ENCODE data around the gene FGD4. TPM values are rescaled to one million over a fixed set of nuclear protein-coding genes. Genes with fewer than 3 reads are reported as not detected.

Gene FGD4
- total and polyA plus RNA-seq, 2 donors (not counting 3 experiments of a cell fraction or from before 2014, with no cell fraction given): 6.6 to 44.7 TPM

DNA sequence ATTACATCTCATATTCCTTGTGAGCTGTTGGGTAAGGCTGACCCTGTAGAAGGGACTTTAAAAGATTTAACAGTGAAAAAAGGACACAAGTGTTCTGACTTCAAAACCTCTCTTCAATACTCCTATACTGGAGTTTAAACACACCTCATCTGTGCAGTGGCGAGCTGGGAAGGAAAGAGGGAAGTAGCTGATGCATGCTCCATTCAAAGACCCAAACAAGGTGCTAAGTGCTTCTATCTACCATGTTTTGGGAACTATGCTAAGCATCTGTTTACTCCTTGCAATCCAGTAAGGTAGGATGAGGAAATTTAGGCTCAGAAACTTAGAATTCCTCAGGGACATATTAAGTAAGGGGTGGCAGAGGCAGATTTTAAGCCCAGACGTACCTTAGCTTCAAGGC lies 263.3 kb downstream of the FGD4 start:
- dilution Hi-C loops (cut with MboI; ENCODE audit: extremely low pct_ligation_motif_present, low sequenced_read_pairs) (no loop called here), intact Hi-C loops (cut with micrococcal nuclease) (no loop called here)
- DNase-seq (ENCODE audit: low read depth, low spot score) (no peak), FAIRE-seq (no peak)
- Histone ChIP-seq H3K27ac (ENCODE audit: insufficient read depth, low read depth, low read length) (no peak overlapping the region), H3K4me1 (ENCODE audit: control insufficient read depth, extremely low read depth, insufficient read depth, low read length) (no peaks in the 10 kb centered on the region), H3K36me3 (ENCODE audit: control insufficient read depth in 2 of 2, extremely low read depth in 1 of 2, insufficient read depth in 2 of 2, low read length in 2 of 2) (no peaks in the 10 kb centered on the region), H3K9me1 (replicated peaks; ENCODE audit: control insufficient read depth, extremely low read depth, insufficient read depth, low read length) (no peaks in the 10 kb centered on the region), H3K4me2 (ENCODE audit: insufficient read depth, low read length) (no peak overlapping the region), H2AFZ (ENCODE audit: low read depth, low read length) (no peak overlapping the region), H3K9me3 (replicated peaks; ENCODE audit: control insufficient read depth, insufficient read depth, low read length) (no peaks in the 10 kb centered on the region), H3K79me2 (ENCODE audit: control insufficient read depth, insufficient read depth, low read length) (no peaks in the 10 kb centered on the region), H3K9ac (replicated peaks; ENCODE audit: extremely low read depth, insufficient read depth, low read length) (no peak overlapping the region), H3K4me3 (replicated peaks in 1 of 3; ENCODE audit: insufficient read depth in 1 of 3, low read depth in 1 of 3, low read length in 3 of 3) (no peak overlapping the region), H3K27me3 (ENCODE audit: control insufficient read depth in 2 of 2, insufficient read depth in 2 of 2, low read length in 2 of 2) (no peaks in the 10 kb centered on the region), H4K20me1 (replicated peaks; ENCODE audit: control insufficient read depth, extremely low read depth, insufficient read depth, low read length) (no peaks in the 10 kb centered on the region)
- BruUV-seq (replicated peaks): no TSS peak
- POLR2A ChIA-PET: no interaction called here
- TF ChIP-seq, protein P1, sequence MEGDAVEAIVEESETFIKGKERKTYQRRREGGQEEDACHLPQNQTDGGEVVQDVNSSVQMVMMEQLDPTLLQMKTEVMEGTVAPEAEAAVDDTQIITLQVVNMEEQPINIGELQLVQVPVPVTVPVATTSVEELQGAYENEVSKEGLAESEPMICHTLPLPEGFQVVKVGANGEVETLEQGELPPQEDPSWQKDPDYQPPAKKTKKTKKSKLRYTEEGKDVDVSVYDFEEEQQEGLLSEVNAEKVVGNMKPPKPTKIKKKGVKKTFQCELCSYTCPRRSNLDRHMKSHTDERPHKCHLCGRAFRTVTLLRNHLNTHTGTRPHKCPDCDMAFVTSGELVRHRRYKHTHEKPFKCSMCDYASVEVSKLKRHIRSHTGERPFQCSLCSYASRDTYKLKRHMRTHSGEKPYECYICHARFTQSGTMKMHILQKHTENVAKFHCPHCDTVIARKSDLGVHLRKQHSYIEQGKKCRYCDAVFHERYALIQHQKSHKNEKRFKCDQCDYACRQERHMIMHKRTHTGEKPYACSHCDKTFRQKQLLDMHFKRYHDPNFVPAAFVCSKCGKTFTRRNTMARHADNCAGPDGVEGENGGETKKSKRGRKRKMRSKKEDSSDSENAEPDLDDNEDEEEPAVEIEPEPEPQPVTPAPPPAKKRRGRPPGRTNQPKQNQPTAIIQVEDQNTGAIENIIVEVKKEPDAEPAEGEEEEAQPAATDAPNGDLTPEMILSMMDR (IDR thresholded peaks at IDR 0.05; ENCODE audit: extremely low read depth in 1 of 2, insufficient read depth in 1 of 2, low read depth in 1 of 2, low read length in 2 of 2): no peak
- TF ChIP-seq POLR2AphosphoS5 (IDR thresholded peaks at IDR 0.05; ENCODE audit: insufficient read depth, low read depth, low read length): no peak
- no peak for TF ChIP-seq POLR2A (IDR thresholded peaks at IDR 0.05; ENCODE audit: low read depth, low read length)
- TF ChIP-seq EZH2 (IDR thresholded peaks at IDR 0.05; ENCODE audit: borderline replicate concordance, low read depth, low read length, severe bottlenecking): no peak
- no peak for TF ChIP-seq FOS (IDR thresholded peaks at IDR 0.05; ENCODE audit: borderline replicate concordance, insufficient read depth, low read length)
- CTCF ChIA-PET: interaction anchor here (1.0 to 3.8 kb wide), 4 partner anchors 10 to 297 kb away, joined by 3 to 13 read pairs (median 4); no protein-coding TSS in a partner anchor

DNA sequence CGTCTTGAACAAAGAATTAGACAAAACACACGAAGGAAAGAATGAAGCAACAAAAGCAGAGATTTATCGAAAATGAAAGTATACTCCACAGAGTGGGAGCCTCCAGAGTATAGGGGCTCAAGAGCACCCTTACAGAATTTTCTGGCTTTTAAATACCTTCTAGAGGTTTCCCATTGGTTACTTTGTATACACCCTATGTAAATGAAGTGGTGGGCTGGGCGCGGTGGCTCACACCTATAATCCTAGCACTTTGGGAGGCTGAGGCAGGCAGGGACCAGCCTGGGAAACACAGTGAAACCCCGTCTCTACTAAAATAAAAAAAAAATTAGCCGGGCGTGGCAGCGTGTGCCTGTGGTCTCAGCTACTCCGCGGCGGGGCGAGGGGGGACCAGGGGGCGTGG lies 266.7 kb downstream of the FGD4 start:
- no peaks in the 10 kb centered on the region for H3K36me3 ChIP-seq (ENCODE audit: control insufficient read depth in 2 of 2, extremely low read depth in 1 of 2, insufficient read depth in 2 of 2, low read length in 2 of 2)
- FAIRE-seq (no peak), DNase-seq (ENCODE audit: low read depth, low spot score) (no peak)
- no peaks in the 10 kb centered on the region for H3K27me3 ChIP-seq (ENCODE audit: control insufficient read depth in 2 of 2, insufficient read depth in 2 of 2, low read length in 2 of 2)
- no peaks in the 10 kb centered on the region for H4K20me1 ChIP-seq (replicated peaks; ENCODE audit: control insufficient read depth, extremely low read depth, insufficient read depth, low read length)
- TF ChIP-seq MYC (IDR thresholded peaks at IDR 0.05; ENCODE audit: low read depth, low read length): no peak
- TF ChIP-seq JUN (IDR thresholded peaks at IDR 0.05; ENCODE audit: borderline replicate concordance, insufficient read depth, insufficient read length, low read depth): no peak
- no peak for TF ChIP-seq POLR2A (IDR thresholded peaks at IDR 0.05; ENCODE audit: low read depth, low read length)
- TF ChIP-seq, protein P1 (IDR thresholded peaks at IDR 0.05; ENCODE audit: extremely low read depth in 1 of 2, insufficient read depth in 1 of 2, low read depth in 1 of 2, low read length in 2 of 2): no peak
- no peak for TF ChIP-seq FOS (IDR thresholded peaks at IDR 0.05; ENCODE audit: borderline replicate concordance, insufficient read depth, low read length)
- TF ChIP-seq, protein P2, sequence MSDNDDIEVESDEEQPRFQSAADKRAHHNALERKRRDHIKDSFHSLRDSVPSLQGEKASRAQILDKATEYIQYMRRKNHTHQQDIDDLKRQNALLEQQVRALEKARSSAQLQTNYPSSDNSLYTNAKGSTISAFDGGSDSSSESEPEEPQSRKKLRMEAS (IDR thresholded peaks at IDR 0.05; ENCODE audit: insufficient read depth, insufficient read length): no peak
- no peak for TF ChIP-seq GATA2 (IDR thresholded peaks at IDR 0.05; ENCODE audit: insufficient read depth, insufficient read length, low read depth, low read length)
- TF ChIP-seq POLR2AphosphoS5 (IDR thresholded peaks at IDR 0.05; ENCODE audit: insufficient read depth, low read depth, low read length): no peak
- no peak for TF ChIP-seq EZH2 (IDR thresholded peaks at IDR 0.05; ENCODE audit: borderline replicate concordance, low read depth, low read length, severe bottlenecking)
- H3K9me1 ChIP-seq (replicated peaks; ENCODE audit: control insufficient read depth, extremely low read depth, insufficient read depth, low read length): no peaks in the 10 kb centered on the region
- BruUV-seq (replicated peaks): no TSS peak
- H3K9ac ChIP-seq (replicated peaks; ENCODE audit: extremely low read depth, insufficient read depth, low read length): no peak overlapping the region
- intact Hi-C loops (cut with micrococcal nuclease) (no loop called here), dilution Hi-C loops (cut with MboI; ENCODE audit: extremely low pct_ligation_motif_present, low sequenced_read_pairs) (no loop called here)
- no peak overlapping the region for H3K4me3 ChIP-seq (replicated peaks in 1 of 3; ENCODE audit: insufficient read depth in 1 of 3, low read depth in 1 of 3, low read length in 3 of 3)
- POLR2A ChIA-PET: interaction anchor here (0.6 kb wide), 1 partner anchor 484 kb away, joined by 4 read pairs; no protein-coding TSS in a partner anchor
- H3K9me3 ChIP-seq (replicated peaks; ENCODE audit: control insufficient read depth, insufficient read depth, low read length): no peaks in the 10 kb centered on the region
- CTCF ChIA-PET: no interaction called here
- H3K4me2 ChIP-seq (ENCODE audit: insufficient read depth, low read length): no peak overlapping the region
- no peaks in the 10 kb centered on the region for H3K4me1 ChIP-seq (ENCODE audit: control insufficient read depth, extremely low read depth, insufficient read depth, low read length)
- H3K79me2 ChIP-seq (ENCODE audit: control insufficient read depth, insufficient read depth, low read length): no peaks in the 10 kb centered on the region
- no peak overlapping the region for H3K27ac ChIP-seq (ENCODE audit: insufficient read depth, low read depth, low read length)
- no peak overlapping the region for H2AFZ ChIP-seq (ENCODE audit: low read depth, low read length)

Data from endothelial cell of umbilical vein (primary cell).